Liver (tissue), 9 donors: ENCODE measurements around the gene TAC3. TPM values are rescaled to one million over a fixed set of nuclear protein-coding genes. Genes with fewer than 3 reads are reported as not detected.

Experiments
- DNase-seq: peaks from one replicate; pipeline ENCODE4 v3.0.0-alpha.2; 2017; ENCODE audit warnings: low spot score
- H3K27ac ChIP-seq, 2 donors: one replicate each; pipeline ENCODE4 v1.7.0; 2013; ENCODE audit warnings: inconsistent platforms in 2 of 2, low read length in 2 of 2, control low read depth in 1 of 2, low read depth in 1 of 2, mild to moderate bottlenecking in 1 of 2
- H3K27me3 ChIP-seq, 4 donors: one replicate each; pipeline versions ENCODE4 v1.6.1 to v1.7.0; 2013; ENCODE audit warnings: low read length in 3 of 4, inconsistent platforms in 1 of 4, mild to moderate bottlenecking in 1 of 4, moderate library complexity in 1 of 4; ENCODE audit not compliant: control insufficient read depth in 4 of 4, insufficient read depth in 4 of 4
- H3K36me3 ChIP-seq, 4 donors: one replicate each; pipeline versions ENCODE4 v1.6.1 to v1.7.0; 2013; ENCODE audit warnings: low read length in 3 of 4, mild to moderate bottlenecking in 3 of 4, low read depth in 1 of 4, moderate library complexity in 1 of 4; ENCODE audit not compliant: control insufficient read depth in 4 of 4, insufficient read depth in 3 of 4
- H3K4me1 ChIP-seq, 4 donors: one replicate each; pipeline versions ENCODE4 v1.6.1 to v1.7.0; 2013; ENCODE audit warnings: low read length in 3 of 4, mild to moderate bottlenecking in 3 of 4, moderate library complexity in 1 of 4; ENCODE audit not compliant: control insufficient read depth in 4 of 4, insufficient read depth in 4 of 4
- H3K4me3 ChIP-seq, 3 donors: one replicate each; pipeline versions ENCODE4 v1.6.1 to v1.7.0; 2013; ENCODE audit warnings: low read length in 3 of 3, control low read depth in 1 of 3, low read depth in 1 of 3, mild to moderate bottlenecking in 1 of 3
- H3K9ac ChIP-seq, 2 donors: one replicate each; pipeline ENCODE4 v1.7.0; 2013; ENCODE audit warnings: low read length in 2 of 2, mild to moderate bottlenecking in 2 of 2, moderate library complexity in 2 of 2, control low read depth in 1 of 2, low read depth in 1 of 2
- H3K9me3 ChIP-seq, 4 donors: one replicate each; pipeline versions ENCODE4 v1.6.1 to v1.7.0; 2013; ENCODE audit warnings: low read length in 3 of 4; ENCODE audit not compliant: control insufficient read depth in 4 of 4
- EGR1 ChIP-seq, 2 donors: IDR thresholded peaks; 2 replicates each; pipeline ENCODE4 v1.6.1; 2016 to 2018; ENCODE audit warnings: antibody characterized with exemption in 2 of 2, low read depth in 2 of 2
- FOXA1 ChIP-seq: IDR thresholded peaks from 2 replicates; pipeline ENCODE4 v1.6.1; 2016; ENCODE audit warnings: antibody characterized with exemption
- FOXA2 ChIP-seq: IDR thresholded peaks from 2 replicates; pipeline ENCODE4 v1.6.1; 2016; ENCODE audit warnings: antibody characterized with exemption
- GABPA ChIP-seq, 2 donors: IDR thresholded peaks in 1 of 2; conservative IDR thresholded peaks in 1 of 2; 2 replicates each; pipeline ENCODE4 v1.6.1; 2016; ENCODE audit warnings: antibody characterized with exemption in 2 of 2, mild to moderate bottlenecking in 1 of 2, moderate library complexity in 1 of 2
- HNF4A ChIP-seq, 2 donors: conservative IDR thresholded peaks; 2 replicates each; pipeline ENCODE4 v1.6.1; 2016; ENCODE audit warnings: antibody characterized with exemption in 2 of 2, mild to moderate bottlenecking in 2 of 2
- HNF4G ChIP-seq: IDR thresholded peaks from 2 replicates; pipeline ENCODE4 v1.6.1; 2016; ENCODE audit warnings: antibody characterized with exemption
- JUND ChIP-seq, 2 donors: IDR thresholded peaks; 2 replicates each; pipeline ENCODE4 v1.6.1; 2016; ENCODE audit warnings: antibody characterized with exemption in 2 of 2
- NR2F2 ChIP-seq: IDR thresholded peaks from 2 replicates; pipeline ENCODE4 v1.6.1; 2016; ENCODE audit warnings: antibody characterized with exemption
- RAD21 ChIP-seq, 2 donors: IDR thresholded peaks; 2 replicates each; pipeline ENCODE4 v1.6.1; 2016; ENCODE audit warnings: antibody characterized with exemption in 2 of 2, mild to moderate bottlenecking in 2 of 2
- RXRA ChIP-seq, 2 donors: IDR thresholded peaks; 2 replicates each; pipeline ENCODE4 v1.6.1; 2017 to 2018; ENCODE audit warnings: antibody characterized with exemption in 2 of 2, mild to moderate bottlenecking in 1 of 2
- SP1 ChIP-seq: IDR thresholded peaks from 2 replicates; pipeline ENCODE4 v1.6.1; 2018; ENCODE audit warnings: antibody characterized with exemption, mild to moderate bottlenecking
- TAF1 ChIP-seq: conservative IDR thresholded peaks from 2 replicates; pipeline ENCODE4 v1.6.1; 2016; ENCODE audit warnings: antibody characterized with exemption, mild to moderate bottlenecking
- YY1 ChIP-seq: IDR thresholded peaks from 2 replicates; pipeline ENCODE4 v1.6.1; 2016; ENCODE audit warnings: antibody characterized with exemption, mild to moderate bottlenecking
- ZBTB33 ChIP-seq: IDR thresholded peaks from 2 replicates; pipeline ENCODE4 v1.6.1; 2016; ENCODE audit warnings: antibody characterized with exemption
- WGBS: extraction: QIAGEN DNeasy Blood & Tissue Kit; methylation state at CpG from one replicate; pipeline ENCODE4 v1.1.7; 2013; 5-methylcytosine and 5-hydroxymethylcytosine counted together
- polyA plus RNA-seq, 2 donors: library from polyadenylated mRNA; stranded (reverse) in 1 of 2; unstranded in 1 of 2; fragments of 200-250 nt in 1 of 2; fragments of >200 nt in 1 of 2; fragmentation: Nextera tagmentation in 1 of 2; extraction: Ambion mirVana in 1 of 2; gene quantifications; one replicate each; pipeline versions ENCODE4 v1.2.1 to v1.2.3, GENCODE V29; 2013 to 2015
- total RNA-seq, 2 donors: library from RNA; depleted of rRNA; stranded (reverse); fragments of >200 nt; gene quantifications; one replicate each; pipeline ENCODE4 v1.2.3, GENCODE V29; 2014
- TF ChIP-seq, protein P1 (sequence below): IDR thresholded peaks from 2 replicates; pipeline ENCODE4 v1.6.1; 2016; ENCODE audit warnings: antibody characterized with exemption
- TF ChIP-seq, protein P2 (sequence below): IDR thresholded peaks from 2 replicates; pipeline ENCODE4 v1.6.1; 2016; ENCODE audit warnings: antibody characterized with exemption, mild to moderate bottlenecking
- TF ChIP-seq, protein P3 (sequence below): IDR thresholded peaks from 2 replicates; pipeline ENCODE4 v1.6.1; 2016; ENCODE audit warnings: antibody characterized with exemption
- TF ChIP-seq, protein P4 (sequence below): fragments of 150-350 bp; IDR thresholded peaks from 2 replicates; pipeline ENCODE4 v1.5.1; 2017; ENCODE audit warnings: improper control_type of control experiment, low read depth, low read length; ENCODE audit not compliant: missing input control
- donor health status: healthy.
- donor health status: healthy.
- donor health status: healthy.
- donor health status: healthy.
- donor health status: healthy.

The TAC3 gene
- total and polyA plus RNA-seq, 4 donors, result not detected

DNA sequence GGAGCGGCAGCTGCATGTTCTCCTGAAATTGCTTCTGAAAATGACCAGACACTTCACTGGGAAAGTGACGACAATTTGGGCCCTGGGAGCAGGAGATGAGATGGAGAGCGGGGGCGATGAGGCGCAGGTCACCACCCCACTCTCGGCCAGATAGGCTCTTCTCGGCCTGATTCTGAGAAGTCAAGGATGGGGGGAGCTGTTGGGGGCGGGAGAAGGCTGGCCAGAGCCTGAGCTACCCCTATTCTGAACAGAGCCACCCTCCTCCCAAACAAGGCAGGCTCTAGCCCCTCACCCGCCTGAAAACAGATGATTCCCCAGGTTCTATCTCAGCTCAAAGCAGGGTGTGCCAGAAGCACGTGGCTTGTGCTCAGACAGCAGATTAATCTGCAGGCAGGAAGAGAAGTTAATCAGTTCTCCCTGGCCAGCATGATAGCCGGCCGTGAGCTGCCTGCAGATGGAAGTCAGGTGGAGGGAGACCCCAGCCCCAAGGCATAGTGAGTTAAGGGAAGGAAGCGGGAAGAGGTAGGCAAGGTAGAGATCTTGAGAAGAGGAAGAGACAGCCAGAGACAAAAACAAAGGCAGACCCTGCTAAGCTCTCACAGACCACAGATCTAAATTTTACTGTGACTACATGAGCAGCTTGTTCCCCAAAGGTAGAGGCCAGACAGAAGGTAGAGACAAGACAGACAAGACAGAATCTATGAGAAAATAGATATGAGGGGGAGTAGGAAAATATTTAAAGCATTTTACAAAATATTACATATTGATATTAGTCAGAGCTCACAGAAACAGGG is 10.9 kb upstream of the TAC3 start:
- H3K9me3 ChIP-seq, result no peaks in the 10 kb centered on the region
- no peak overlapping the region for H3K9ac ChIP-seq
- no peak for DNase-seq
- TF ChIP-seq FOXA2 (no peak), RXRA (IDR thresholded peaks at IDR 0.05) (no peak), HNF4G (no peak), SP1 (no peak), EGR1 (IDR thresholded peaks at IDR 0.05; ENCODE audit: low read depth in 2 of 2) (no peak), FOXA1 (no peak), YY1 (no peak), HNF4A (conservative IDR thresholded peaks at IDR 0.05) (no peak), GABPA (IDR thresholded peaks at IDR 0.05 in 1 of 2, conservative IDR thresholded peaks at IDR 0.05 in 1 of 2) (no peak), JUND (IDR thresholded peaks at IDR 0.05) (no peak), ZBTB33 (no peak), TAF1 (no peak), NR2F2 (no peak), RAD21 (IDR thresholded peaks at IDR 0.05) (no peak)
- TF ChIP-seq, protein P1, sequence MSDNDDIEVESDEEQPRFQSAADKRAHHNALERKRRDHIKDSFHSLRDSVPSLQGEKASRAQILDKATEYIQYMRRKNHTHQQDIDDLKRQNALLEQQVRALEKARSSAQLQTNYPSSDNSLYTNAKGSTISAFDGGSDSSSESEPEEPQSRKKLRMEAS, result no peak
- TF ChIP-seq, protein P2, sequence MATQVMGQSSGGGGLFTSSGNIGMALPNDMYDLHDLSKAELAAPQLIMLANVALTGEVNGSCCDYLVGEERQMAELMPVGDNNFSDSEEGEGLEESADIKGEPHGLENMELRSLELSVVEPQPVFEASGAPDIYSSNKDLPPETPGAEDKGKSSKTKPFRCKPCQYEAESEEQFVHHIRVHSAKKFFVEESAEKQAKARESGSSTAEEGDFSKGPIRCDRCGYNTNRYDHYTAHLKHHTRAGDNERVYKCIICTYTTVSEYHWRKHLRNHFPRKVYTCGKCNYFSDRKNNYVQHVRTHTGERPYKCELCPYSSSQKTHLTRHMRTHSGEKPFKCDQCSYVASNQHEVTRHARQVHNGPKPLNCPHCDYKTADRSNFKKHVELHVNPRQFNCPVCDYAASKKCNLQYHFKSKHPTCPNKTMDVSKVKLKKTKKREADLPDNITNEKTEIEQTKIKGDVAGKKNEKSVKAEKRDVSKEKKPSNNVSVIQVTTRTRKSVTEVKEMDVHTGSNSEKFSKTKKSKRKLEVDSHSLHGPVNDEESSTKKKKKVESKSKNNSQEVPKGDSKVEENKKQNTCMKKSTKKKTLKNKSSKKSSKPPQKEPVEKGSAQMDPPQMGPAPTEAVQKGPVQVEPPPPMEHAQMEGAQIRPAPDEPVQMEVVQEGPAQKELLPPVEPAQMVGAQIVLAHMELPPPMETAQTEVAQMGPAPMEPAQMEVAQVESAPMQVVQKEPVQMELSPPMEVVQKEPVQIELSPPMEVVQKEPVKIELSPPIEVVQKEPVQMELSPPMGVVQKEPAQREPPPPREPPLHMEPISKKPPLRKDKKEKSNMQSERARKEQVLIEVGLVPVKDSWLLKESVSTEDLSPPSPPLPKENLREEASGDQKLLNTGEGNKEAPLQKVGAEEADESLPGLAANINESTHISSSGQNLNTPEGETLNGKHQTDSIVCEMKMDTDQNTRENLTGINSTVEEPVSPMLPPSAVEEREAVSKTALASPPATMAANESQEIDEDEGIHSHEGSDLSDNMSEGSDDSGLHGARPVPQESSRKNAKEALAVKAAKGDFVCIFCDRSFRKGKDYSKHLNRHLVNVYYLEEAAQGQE, result no peak
- TF ChIP-seq, protein P3, sequence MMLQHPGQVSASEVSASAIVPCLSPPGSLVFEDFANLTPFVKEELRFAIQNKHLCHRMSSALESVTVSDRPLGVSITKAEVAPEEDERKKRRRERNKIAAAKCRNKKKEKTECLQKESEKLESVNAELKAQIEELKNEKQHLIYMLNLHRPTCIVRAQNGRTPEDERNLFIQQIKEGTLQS, result no peak
- TF ChIP-seq, protein P4, sequence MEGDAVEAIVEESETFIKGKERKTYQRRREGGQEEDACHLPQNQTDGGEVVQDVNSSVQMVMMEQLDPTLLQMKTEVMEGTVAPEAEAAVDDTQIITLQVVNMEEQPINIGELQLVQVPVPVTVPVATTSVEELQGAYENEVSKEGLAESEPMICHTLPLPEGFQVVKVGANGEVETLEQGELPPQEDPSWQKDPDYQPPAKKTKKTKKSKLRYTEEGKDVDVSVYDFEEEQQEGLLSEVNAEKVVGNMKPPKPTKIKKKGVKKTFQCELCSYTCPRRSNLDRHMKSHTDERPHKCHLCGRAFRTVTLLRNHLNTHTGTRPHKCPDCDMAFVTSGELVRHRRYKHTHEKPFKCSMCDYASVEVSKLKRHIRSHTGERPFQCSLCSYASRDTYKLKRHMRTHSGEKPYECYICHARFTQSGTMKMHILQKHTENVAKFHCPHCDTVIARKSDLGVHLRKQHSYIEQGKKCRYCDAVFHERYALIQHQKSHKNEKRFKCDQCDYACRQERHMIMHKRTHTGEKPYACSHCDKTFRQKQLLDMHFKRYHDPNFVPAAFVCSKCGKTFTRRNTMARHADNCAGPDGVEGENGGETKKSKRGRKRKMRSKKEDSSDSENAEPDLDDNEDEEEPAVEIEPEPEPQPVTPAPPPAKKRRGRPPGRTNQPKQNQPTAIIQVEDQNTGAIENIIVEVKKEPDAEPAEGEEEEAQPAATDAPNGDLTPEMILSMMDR, result no peak
- no peaks in the 10 kb centered on the region for H3K4me1 ChIP-seq
- 80% methylated on average over 13 of the region's 13 CpGs for WGBS
- H3K36me3 ChIP-seq, result no peaks in the 10 kb centered on the region
- H3K27me3 ChIP-seq, result no peaks in the 10 kb centered on the region
- H3K4me3 ChIP-seq, result no peak overlapping the region
- no peak overlapping the region for H3K27ac ChIP-seq
